AG10803 (cell line): ENCODE data around the gene IGHMBP2.

Experiments used
- DNase-seq: peaks from one replicate; pipeline ENCODE4 v3.0.0; 2010; ENCODE audit warnings: low read depth
- H3K4me3 ChIP-seq: 2 replicates; pipeline ENCODE4 v1.5.1; 2011; ENCODE audit warnings: mild to moderate bottlenecking, low read length, control low read depth
- CTCF ChIP-seq: conservative IDR thresholded peaks from 2 replicates; pipeline ENCODE4 v1.5.1; 2011; ENCODE audit warnings: mild to moderate bottlenecking, low read length, control low read depth, inconsistent platforms

The IGHMBP2 gene

GRCh38 chr11:68932358-68932757, 28.7 kb downstream of the IGHMBP2 start:
- TF ChIP-seq CTCF = no peak
- no peak for DNase-seq
- H3K4me3 ChIP-seq = no peak overlapping the region

GRCh38 chr11:68932933-68933577, 29.4 kb downstream of the IGHMBP2 start:
- no peak overlapping the region for H3K4me3 ChIP-seq
- no peak for TF ChIP-seq CTCF
- no peak for DNase-seq

- no peak for TF ChIP-seq CTCF
- no peak overlapping the region for H3K4me3 ChIP-seq
- no peak for DNase-seq
These were observed 30.1 kb downstream of the IGHMBP2 start for GRCh38 chr11:68933605-68934320.

GRCh38 chr11:68934321-68934645, 30.6 kb downstream of the IGHMBP2 start:
- no peak for TF ChIP-seq CTCF
- no peak overlapping the region for H3K4me3 ChIP-seq
- no peak for DNase-seq

GRCh38 chr11:68934666-68935065, 31.0 kb downstream of the IGHMBP2 start:
- no peak for DNase-seq
- no peak for TF ChIP-seq CTCF
- H3K4me3 ChIP-seq = no peak overlapping the region

GRCh38 chr11:68935066-68935465, 31.4 kb downstream of the IGHMBP2 start:
- DNase-seq = no peak
- H3K4me3 ChIP-seq = no peak overlapping the region
- TF ChIP-seq CTCF = no peak
